ENCODE data around the gene FOXO3B. TPM values are rescaled to one million over a fixed set of nuclear protein-coding genes. Genes with fewer than 3 reads are reported as not detected.
"Not testable (repeated sequence)": the region's sequence is repeated elsewhere in the genome, so short reads cannot be mapped to it uniquely, and the experiment has no call there.

The FOXO3B gene
- total RNA-seq (2021; fragmentation: NEBNext Ultra II Directional; extraction: Animal tissue kit (Norgen Biotek cat#: 25700)), result 1 to 10 TPM; 2.4 to 3.7 (median 3.3) TPM
- long read RNA-seq, result 0 reads

GRCh38 chr17:18681767-18682571 is at the start of gene FOXO3B:
FOXO3B (minus strand) TSS chr17:18682314; CDS start chr17:18681651, 663 bp downstream.
- Mint-ChIP-seq H3K36me3 (ENCODE audit: low read depth) (peaks cover 13% of the 10 kb centered on the region), H3K4me3 (peak within 1 kb of the TSS; percentile 90), H3K27ac (peak within 1 kb of the TSS; percentile 78)
- DNase-seq, result peak; percentile 98
- H3K27me3 Mint-ChIP-seq (ENCODE audit: insufficient read depth); H3K4me1 Mint-ChIP-seq (ENCODE audit: low read depth); H3K9me3 Mint-ChIP-seq: not testable (repeated sequence)

- H3K9me3 Mint-ChIP-seq; DNase-seq; H3K4me3 Mint-ChIP-seq; H3K36me3 Mint-ChIP-seq (ENCODE audit: low read depth); H3K27ac Mint-ChIP-seq; H3K27me3 Mint-ChIP-seq (ENCODE audit: insufficient read depth): not testable (repeated sequence)
- H3K4me1 Mint-ChIP-seq (ENCODE audit: low read depth), result peaks cover 34% of the 10 kb centered on the region
These were observed 41.4 kb upstream of the FOXO3B start for GRCh38 chr17:18723509-18723908.

GRCh38 chr17:18722612-18723011 is 40.5 kb upstream of the FOXO3B start:
- Mint-ChIP-seq H3K4me3 (peak overlapping the region; percentile 54; the same call in 1 of the 2 replicates), H3K27ac (peak overlapping the region; percentile 70), H3K4me1 (ENCODE audit: low read depth) (peaks cover 34% of the 10 kb centered on the region)
- H3K27me3 Mint-ChIP-seq (ENCODE audit: insufficient read depth); H3K36me3 Mint-ChIP-seq (ENCODE audit: low read depth); DNase-seq; H3K9me3 Mint-ChIP-seq: not testable (repeated sequence)

GRCh38 chr17:18721775-18722547 is 39.8 kb upstream of the FOXO3B start:
- not testable (repeated sequence) for H3K9me3 Mint-ChIP-seq; H3K27me3 Mint-ChIP-seq (ENCODE audit: insufficient read depth); DNase-seq; H3K36me3 Mint-ChIP-seq (ENCODE audit: low read depth)
- H3K27ac Mint-ChIP-seq, result peak overlapping the region; percentile 98
- peaks cover 34% of the 10 kb centered on the region for H3K4me1 Mint-ChIP-seq (ENCODE audit: low read depth)
- peak overlapping the region; percentile 71 for H3K4me3 Mint-ChIP-seq

GRCh38 chr17:18719428-18720110 is 37.5 kb upstream of the FOXO3B start:
- not testable (repeated sequence) for H3K9me3 Mint-ChIP-seq; H3K36me3 Mint-ChIP-seq (ENCODE audit: low read depth); H3K27me3 Mint-ChIP-seq (ENCODE audit: insufficient read depth); DNase-seq
- peak overlapping the region; percentile 66 for H3K27ac Mint-ChIP-seq
- peaks cover 34% of the 10 kb centered on the region for H3K4me1 Mint-ChIP-seq (ENCODE audit: low read depth)
- peak overlapping the region; percentile 4; the same call in 1 of the 2 replicates for H3K4me3 Mint-ChIP-seq

- not testable (repeated sequence) for H3K36me3 Mint-ChIP-seq (ENCODE audit: low read depth); H3K27me3 Mint-ChIP-seq (ENCODE audit: insufficient read depth); H3K9me3 Mint-ChIP-seq; DNase-seq
- peak overlapping the region; percentile 66 for H3K27ac Mint-ChIP-seq
- peaks cover 33% of the 10 kb centered on the region for H3K4me1 Mint-ChIP-seq (ENCODE audit: low read depth)
- H3K4me3 Mint-ChIP-seq, result peak overlapping the region; percentile 4; the same call in 1 of the 2 replicates
These were observed 36.7 kb upstream of the FOXO3B start for GRCh38 chr17:18718643-18719427.

- H3K4me1 Mint-ChIP-seq (ENCODE audit: low read depth); H3K9me3 Mint-ChIP-seq; H3K4me3 Mint-ChIP-seq; H3K27ac Mint-ChIP-seq; H3K36me3 Mint-ChIP-seq (ENCODE audit: low read depth); H3K27me3 Mint-ChIP-seq (ENCODE audit: insufficient read depth): not testable (repeated sequence)
- peak; percentile 52 for DNase-seq
- TF ChIP-seq CTCF (IDR thresholded peaks at IDR 0.05), result peak; percentile 80
These were observed 30.4 kb upstream of the FOXO3B start for GRCh38 chr17:18712354-18712999.

GRCh38 chr17:18708215-18708614 is 26.1 kb upstream of the FOXO3B start:
- not testable (repeated sequence) for H3K36me3 Mint-ChIP-seq (ENCODE audit: low read depth); DNase-seq; H3K4me1 Mint-ChIP-seq (ENCODE audit: low read depth); H3K9me3 Mint-ChIP-seq; H3K4me3 Mint-ChIP-seq; H3K27ac Mint-ChIP-seq; H3K27me3 Mint-ChIP-seq (ENCODE audit: insufficient read depth)

- H3K27ac Mint-ChIP-seq; H3K4me3 Mint-ChIP-seq; H3K27me3 Mint-ChIP-seq (ENCODE audit: insufficient read depth); H3K9me3 Mint-ChIP-seq; H3K4me1 Mint-ChIP-seq (ENCODE audit: low read depth); H3K36me3 Mint-ChIP-seq (ENCODE audit: low read depth); DNase-seq: not testable (repeated sequence)
These were observed 23.8 kb upstream of the FOXO3B start for GRCh38 chr17:18705955-18706354.

GRCh38 chr17:18698473-18699103 is 16.5 kb upstream of the FOXO3B start:
- not testable (repeated sequence) for H3K4me1 Mint-ChIP-seq (ENCODE audit: low read depth); H3K27me3 Mint-ChIP-seq (ENCODE audit: insufficient read depth); H3K36me3 Mint-ChIP-seq (ENCODE audit: low read depth); DNase-seq; H3K9me3 Mint-ChIP-seq
- Mint-ChIP-seq H3K4me3 (peak overlapping the region; percentile 93), H3K27ac (peak overlapping the region; percentile 68)

GRCh38 chr17:18695143-18695542 is 13.0 kb upstream of the FOXO3B start:
- H3K4me3 Mint-ChIP-seq; DNase-seq; H3K4me1 Mint-ChIP-seq (ENCODE audit: low read depth); H3K9me3 Mint-ChIP-seq; H3K27ac Mint-ChIP-seq; H3K27me3 Mint-ChIP-seq (ENCODE audit: insufficient read depth); H3K36me3 Mint-ChIP-seq (ENCODE audit: low read depth): not testable (repeated sequence)
